Neutrophil (primary cell): ENCODE results near the gene RABGAP1L.

ENCODE experiments used
- H3K27ac ChIP-seq: fragments of 200-600 bp; sonication (generic); 2 replicates; pipeline ENCODE4 v1.5.1; 2016; ENCODE audit warnings: mild to moderate bottlenecking, moderate library complexity
- H3K27me3 ChIP-seq: fragments of 200-600 bp; sonication (generic); 2 replicates; pipeline ENCODE4 v1.6.0; 2016; ENCODE audit warnings: mild to moderate bottlenecking
- H3K36me3 ChIP-seq: fragments of 200-600 bp; sonication (generic); 2 replicates; pipeline ENCODE4 v1.5.1; 2017
- H3K4me1 ChIP-seq, 2 experiments: fragments of 200-600 bp in 1 of 2; sonication (generic) in 1 of 2; 1 replicate in 1 of 2; 2 replicates in 1 of 2; pipeline versions ENCODE4 v1.5.1 to v1.6.1; 2013 to 2016; ENCODE audit warnings: low read depth in 1 of 2, low read length in 1 of 2, mild to moderate bottlenecking in 1 of 2, moderate library complexity in 1 of 2; ENCODE audit not compliant: control insufficient read depth in 1 of 2, insufficient read depth in 1 of 2
- H3K4me3 ChIP-seq, 2 experiments: fragments of 200-600 bp in 1 of 2; sonication (generic) in 1 of 2; 1 replicate in 1 of 2; 2 replicates in 1 of 2; pipeline ENCODE4 v1.5.1; 2013 to 2016; ENCODE audit warnings: low read depth in 1 of 2, low read length in 1 of 2, mild to moderate bottlenecking in 1 of 2, moderate library complexity in 1 of 2
- H3K9me3 ChIP-seq: fragments of 200-600 bp; sonication (generic); 2 replicates; pipeline ENCODE4 v1.5.1; 2016
- CTCF ChIP-seq: fragments of 200-600 bp; sonication (generic); IDR thresholded peaks from 2 replicates; pipeline ENCODE4 v1.5.1; 2016; ENCODE audit warnings: antibody characterized with exemption

Gene RABGAP1L

GRCh38 chr1:174966008-174966572 is 806.8 kb downstream of the RABGAP1L start:
- peak overlapping the region; percentile 95 for H3K27ac ChIP-seq

GRCh38 chr1:174967845-174968705 is 808.8 kb downstream of the RABGAP1L start:
- Histone ChIP-seq H3K4me3 (peak overlapping the region; percentile 38 to 62), H3K27ac (peak overlapping the region; percentile 95), H3K4me1 (peaks cover 66 to 73% of the 10 kb centered on the region in 2 experiments), H3K36me3 (peaks cover 13% of the 10 kb centered on the region), H3K27me3 (no peaks in the 10 kb centered on the region), H3K9me3 (no peaks in the 10 kb centered on the region)
- TF ChIP-seq CTCF: no peak

More at GRCh38 chr1:174966008-174966572, 806.8 kb downstream of the RABGAP1L start:
- no peak for TF ChIP-seq CTCF
- Histone ChIP-seq H3K9me3 (no peaks in the 10 kb centered on the region), H3K27me3 (no peaks in the 10 kb centered on the region), H3K4me3 (peak overlapping the region; percentile 62 to 69), H3K4me1 (peaks cover 56 to 63% of the 10 kb centered on the region in 2 experiments), H3K36me3 (peaks cover 13% of the 10 kb centered on the region)

GRCh38 chr1:174968750-174969244 is 809.5 kb downstream of the RABGAP1L start:
- peak overlapping the region; percentile 38 to 62 for H3K4me3 ChIP-seq
- no peaks in the 10 kb centered on the region for H3K9me3 ChIP-seq
- no peaks in the 10 kb centered on the region for H3K27me3 ChIP-seq
- peaks cover 59 to 66% of the 10 kb centered on the region in 2 experiments for H3K4me1 ChIP-seq
- H3K27ac ChIP-seq: peak overlapping the region; percentile 95
- TF ChIP-seq CTCF: no peak
- peaks cover 13% of the 10 kb centered on the region for H3K36me3 ChIP-seq

GRCh38 chr1:174969977-174970376 is 810.7 kb downstream of the RABGAP1L start:
- Histone ChIP-seq H3K9me3 (no peaks in the 10 kb centered on the region), H3K4me1 (peaks cover 49 to 54% of the 10 kb centered on the region in 2 experiments), H3K36me3 (peaks cover 19% of the 10 kb centered on the region), H3K27me3 (no peaks in the 10 kb centered on the region), H3K27ac (peak overlapping the region; percentile 95), H3K4me3 (no peak overlapping the region)
- no peak for TF ChIP-seq CTCF

GRCh38 chr1:174971466-174971865 is 812.1 kb downstream of the RABGAP1L start:
- no peaks in the 10 kb centered on the region for H3K9me3 ChIP-seq
- H3K4me1 ChIP-seq: peaks cover 40 to 42% of the 10 kb centered on the region in 2 experiments
- TF ChIP-seq CTCF: no peak
- peak overlapping the region; percentile 67 for H3K27ac ChIP-seq
- no peaks in the 10 kb centered on the region for H3K27me3 ChIP-seq
- H3K36me3 ChIP-seq: peaks cover 27% of the 10 kb centered on the region
- peak overlapping the region in 1 of 2 experiments; percentile 16 for H3K4me3 ChIP-seq
